T1000 (cell line): ENCODE measurements around the gene MEF2C.
"Not testable (repeated sequence)": the region's sequence is repeated elsewhere in the genome, so short reads cannot be mapped to it uniquely, and the experiment has no call there.

ENCODE experiments used
- DNase-seq: peaks from one replicate; lab custom pipeline; 2025; ENCODE audit warnings: mixed read lengths; lab: John Stamatoyannopoulos, UW

The MEF2C gene

DNA sequence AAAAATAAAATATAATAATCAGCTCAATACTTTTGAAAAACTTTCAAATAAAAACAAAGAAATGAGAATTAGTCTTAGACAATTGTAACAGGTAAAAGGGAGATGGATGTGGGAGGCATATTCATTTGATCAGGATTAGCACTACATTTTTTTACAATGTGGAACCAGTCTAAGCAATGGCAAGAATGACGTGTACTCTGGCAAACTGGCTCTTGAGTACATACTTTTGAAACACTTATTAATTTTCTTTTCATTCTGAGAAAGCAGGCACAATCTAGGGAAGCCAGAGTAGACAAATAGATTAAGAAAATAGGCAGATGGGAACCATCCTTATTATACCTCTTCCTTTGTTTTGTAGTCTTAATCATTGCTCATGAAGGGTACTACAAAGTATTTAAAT, 79.7 kb downstream of the MEF2C start:
- no peak for DNase-seq

DNA sequence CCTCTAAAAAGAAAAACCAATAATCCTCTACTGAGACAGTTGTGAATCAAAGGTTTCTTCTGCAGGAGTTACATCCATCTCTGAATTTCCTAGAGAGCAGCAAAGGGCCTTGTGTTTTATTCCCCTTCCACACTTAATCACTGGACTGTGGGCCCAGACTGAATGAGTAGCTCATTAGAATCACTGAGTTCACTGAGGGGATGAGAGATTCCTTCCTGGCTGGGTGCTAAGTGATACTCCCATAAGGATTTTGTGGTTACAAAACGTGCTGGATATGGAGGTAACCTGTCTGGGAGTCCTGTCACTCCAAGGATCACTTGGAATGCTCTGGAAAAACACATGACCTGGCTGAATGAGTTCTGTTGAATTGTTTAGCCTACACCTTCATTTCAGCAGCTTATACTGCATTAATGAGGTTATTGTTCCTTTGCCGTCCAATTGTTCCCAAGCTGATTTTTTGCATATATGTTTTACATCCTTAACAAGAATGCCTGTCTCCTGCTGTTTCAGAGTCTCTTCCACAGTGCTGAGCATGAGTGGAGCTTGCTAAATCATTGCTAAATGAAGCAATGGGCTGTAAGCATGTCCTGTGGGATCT, 82.9 kb downstream of the MEF2C start:
- DNase-seq, result no peak

GRCh38 chr5:88798933-88799332, 84.1 kb downstream of the MEF2C start:
- DNase-seq, result not testable (repeated sequence)

GRCh38 chr5:88793797-88794196, 89.2 kb downstream of the MEF2C start:
- not testable (repeated sequence) for DNase-seq

- DNase-seq, result no peak
Observed at GRCh38 chr5:88792144-88792840, 90.7 kb downstream of the MEF2C start.

- DNase-seq, result no peak
Observed at GRCh38 chr5:88787856-88788255, 95.1 kb downstream of the MEF2C start.

- DNase-seq, result no peak
Observed at GRCh38 chr5:88786789-88787188, 96.2 kb downstream of the MEF2C start.

DNA sequence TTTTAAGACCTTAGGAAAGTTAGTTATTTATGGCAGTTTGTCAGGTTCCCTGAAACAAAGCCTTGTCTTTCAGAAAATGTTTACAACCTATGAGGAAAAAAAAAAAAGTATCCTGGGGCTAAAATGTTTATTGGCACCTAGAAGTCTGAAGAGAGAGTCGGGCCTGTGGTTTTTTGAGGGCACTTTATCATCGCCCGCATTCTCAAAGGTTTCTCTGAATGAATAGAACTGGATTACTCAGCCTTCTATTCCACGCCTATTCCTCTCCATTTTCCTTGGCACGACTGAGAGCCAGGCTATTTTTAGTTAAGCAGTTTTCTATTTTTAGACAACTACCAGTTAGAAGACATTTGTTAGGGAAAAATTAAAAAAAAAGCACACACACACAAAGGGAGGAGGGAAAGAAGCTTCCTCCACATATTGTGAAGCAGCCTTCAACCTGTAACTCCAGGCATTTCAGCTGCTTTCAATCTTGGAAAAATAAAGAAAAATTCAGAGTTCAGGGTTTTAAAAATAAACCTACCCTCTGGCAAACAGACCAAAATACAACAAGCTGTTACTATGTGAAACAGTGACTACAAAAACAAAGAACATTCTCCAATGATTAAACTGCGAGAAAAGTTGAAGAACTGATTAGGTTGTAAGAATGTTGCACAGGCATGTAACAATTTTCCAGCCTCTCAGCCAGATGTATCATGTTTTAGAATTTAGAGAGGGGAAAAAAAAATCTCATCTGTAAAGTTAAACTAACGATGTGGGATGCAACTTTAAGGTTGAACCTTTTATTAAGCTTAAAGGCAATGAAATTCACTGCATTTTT, 97.0 kb downstream of the MEF2C start:
- peak; percentile 67 for DNase-seq

GRCh38 chr5:88782571-88782970, 100.4 kb downstream of the MEF2C start:
- no peak for DNase-seq

GRCh38 chr5:88780736-88781135, 102.2 kb downstream of the MEF2C start:
- DNase-seq, result no peak

GRCh38 chr5:88778736-88779135, 104.2 kb downstream of the MEF2C start:
- no peak for DNase-seq

DNA sequence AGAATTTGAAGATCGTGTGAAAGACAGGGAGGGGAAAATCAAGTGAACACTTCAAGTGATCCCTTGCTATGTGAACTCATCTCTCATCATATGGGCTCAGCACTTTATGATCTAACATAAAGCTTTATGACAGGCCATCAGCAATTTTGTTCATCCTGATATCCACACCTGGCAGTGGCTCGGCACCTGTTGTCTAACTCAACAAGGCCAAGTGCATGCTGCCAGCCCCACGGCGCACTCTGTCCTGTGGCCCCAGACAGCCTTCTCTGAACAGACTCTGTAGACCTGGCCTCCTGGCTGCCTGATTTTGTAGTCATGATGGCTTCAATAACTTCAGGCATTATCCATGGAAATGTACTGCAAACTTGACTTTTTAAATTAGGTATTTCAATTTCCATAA, 106.3 kb downstream of the MEF2C start:
- DNase-seq, result no peak

- DNase-seq, result no peak
Observed at GRCh38 chr5:88772831-88773230, 110.2 kb downstream of the MEF2C start.

DNA sequence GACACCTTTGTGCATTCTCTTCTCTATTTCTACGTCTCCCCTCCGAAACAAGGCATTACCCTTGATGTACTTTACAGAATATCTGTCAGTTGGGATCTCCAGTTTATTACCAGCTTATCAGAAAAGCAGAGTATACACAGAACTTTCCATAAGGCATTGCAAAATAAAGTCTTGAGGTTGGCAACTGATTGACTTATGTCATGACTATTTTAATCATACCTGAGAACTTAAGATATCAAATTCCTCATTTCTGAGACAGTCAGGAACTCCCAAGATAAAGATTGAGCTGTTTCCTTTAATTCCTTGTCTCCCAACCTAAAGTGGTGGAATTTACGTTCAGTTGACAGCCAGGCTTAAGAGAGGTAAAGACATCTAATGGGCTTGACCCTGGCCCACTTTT, 110.9 kb downstream of the MEF2C start:
- DNase-seq, result no peak

DNA sequence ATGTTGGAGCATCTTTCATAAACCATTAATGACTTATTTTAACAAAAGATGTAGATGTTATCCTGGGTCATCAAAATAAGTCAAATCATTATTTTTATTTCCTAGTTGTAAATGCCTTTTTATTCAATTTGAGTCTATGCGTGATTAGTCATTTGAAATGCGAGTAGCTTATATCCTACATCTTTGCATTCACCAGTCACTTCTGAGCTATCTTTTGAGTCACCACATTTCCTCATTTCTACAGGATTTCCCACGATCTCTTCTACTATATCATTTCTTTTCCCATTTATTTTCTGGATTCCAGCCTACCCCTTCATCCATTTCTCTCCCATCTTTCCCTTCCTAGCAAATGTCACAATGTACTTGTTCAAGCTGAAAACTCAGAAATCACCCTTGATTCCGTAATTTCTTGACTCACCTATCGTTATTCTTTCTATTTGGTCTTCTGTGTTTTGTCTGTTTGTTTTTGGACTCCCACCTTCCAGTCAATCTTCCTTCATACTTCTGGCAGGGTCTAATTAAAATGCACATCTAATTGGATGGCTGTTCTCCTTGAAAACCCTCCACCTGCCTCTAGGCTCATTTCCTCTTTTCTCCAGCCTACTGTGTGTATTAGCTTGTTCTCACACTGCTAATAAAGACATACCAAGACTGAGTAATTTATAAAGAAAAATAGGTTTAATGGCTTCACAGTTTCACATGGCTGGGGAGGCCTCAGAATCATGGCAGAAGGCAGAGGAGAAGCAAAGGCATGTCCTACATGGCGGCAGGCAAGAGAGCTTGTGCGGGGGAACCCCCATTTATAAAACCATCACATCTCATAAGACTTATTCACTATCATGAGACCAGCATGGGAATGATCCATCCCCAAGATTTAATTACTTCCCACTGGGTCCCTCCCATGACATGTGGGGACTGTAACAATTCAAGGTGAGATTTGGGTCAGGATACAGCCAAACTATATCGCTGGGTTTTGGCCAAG, 112.4 kb downstream of the MEF2C start:
- no peak for DNase-seq

- peak; percentile 38 for DNase-seq
Observed at GRCh38 chr5:88769165-88769564, 113.8 kb downstream of the MEF2C start.

GRCh38 chr5:88768411-88768810, 114.6 kb downstream of the MEF2C start:
- no peak for DNase-seq

DNA sequence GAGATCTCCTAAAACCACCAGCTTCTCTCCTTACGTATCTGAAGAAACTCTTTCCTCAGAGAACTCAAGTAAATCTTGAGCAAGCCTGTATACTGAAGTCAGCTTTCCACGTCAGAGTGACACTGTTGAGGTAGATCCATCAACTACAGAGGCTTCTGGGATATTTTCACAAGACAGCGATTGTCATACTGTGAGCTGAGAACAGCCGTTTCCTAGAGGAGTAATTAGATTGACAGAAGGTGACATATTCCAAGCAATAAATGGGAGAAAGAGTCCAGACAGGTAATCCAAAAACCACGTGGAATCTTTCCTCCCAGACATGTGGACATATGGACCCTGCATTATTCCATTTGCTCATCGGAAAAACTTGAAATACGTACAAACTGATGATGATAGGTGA, 117.2 kb downstream of the MEF2C start:
- DNase-seq, result no peak

- DNase-seq, result no peak
Observed at GRCh38 chr5:88765171-88765570, 117.8 kb downstream of the MEF2C start.

DNA sequence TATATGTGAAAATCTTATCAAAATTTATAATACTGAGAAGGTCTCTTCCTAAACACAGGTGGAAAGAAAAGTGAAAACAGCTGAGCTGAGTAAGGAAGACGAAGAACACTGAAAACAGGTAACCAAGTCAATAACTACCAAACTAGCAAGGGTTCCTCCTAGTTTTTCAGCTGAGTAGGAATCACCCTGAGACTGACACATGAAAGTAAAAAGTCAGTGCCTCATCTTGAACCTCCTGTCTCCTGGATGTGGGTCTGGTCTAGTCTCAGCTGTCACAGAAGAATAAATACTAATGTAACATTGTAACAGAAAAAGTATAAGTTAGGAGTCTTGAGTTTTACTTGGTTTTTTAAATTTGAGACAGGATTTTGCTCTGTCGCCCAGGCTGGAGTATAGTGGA, 121.0 kb downstream of the MEF2C start:
- DNase-seq, result no peak

DNA sequence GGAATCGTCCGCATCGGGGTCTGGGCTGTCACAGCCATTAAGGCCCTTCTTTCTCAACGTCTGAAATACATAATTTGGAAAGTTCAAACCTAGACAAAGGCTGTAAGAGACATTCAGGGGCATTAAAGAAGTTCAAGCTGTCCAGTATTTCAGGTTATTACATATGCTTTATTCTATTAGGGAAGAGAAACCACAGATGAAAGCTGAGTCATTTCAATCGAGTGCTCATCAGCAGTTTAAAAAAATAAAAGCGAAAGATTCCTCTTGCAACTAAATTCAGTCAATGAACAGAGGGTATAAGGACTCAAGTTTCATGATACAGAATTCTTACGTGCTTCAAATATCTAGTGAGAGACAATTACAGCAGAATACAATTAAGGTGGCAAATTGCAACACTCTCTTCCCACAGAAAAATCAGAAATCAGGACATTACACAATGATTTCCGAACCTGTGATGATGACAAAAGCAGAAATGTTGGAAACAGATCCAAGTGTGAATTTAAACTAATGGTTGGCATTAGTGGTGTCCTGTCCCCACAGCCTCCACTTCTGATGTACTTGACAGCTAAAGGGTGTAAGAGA, 121.6 kb downstream of the MEF2C start:
- DNase-seq, result no peak

GRCh38 chr5:88760527-88760926, 122.5 kb downstream of the MEF2C start:
- DNase-seq, result no peak
